Ovary (tissue), 9 donors: ENCODE measurements around the gene KCNB1. TPM values are rescaled to one million over a fixed set of nuclear protein-coding genes. Genes with fewer than 3 reads are reported as not detected.

Experiments
- DNase-seq, 5 donors: peaks; one replicate each; pipeline ENCODE4 v3.0.0-alpha.2; 2019 to 2020
- H3K27ac ChIP-seq, 2 donors: fragments of 200-600 bp; one replicate each; pipeline versions ENCODE4 v1.5.1 to v1.8.0; 2019 to 2022
- H3K27me3 ChIP-seq: fragments of 200-600 bp; one replicate; pipeline ENCODE4 v1.8.0; 2022
- H3K36me3 ChIP-seq: fragments of 200-600 bp; sonication (generic); one replicate; pipeline ENCODE4 v1.5.1; 2019
- H3K4me1 ChIP-seq: one replicate; pipeline ENCODE4 v1.8.1; 2013; ENCODE audit warnings: mild to moderate bottlenecking, moderate library complexity; ENCODE audit not compliant: insufficient read depth
- H3K4me3 ChIP-seq: fragments of 200-600 bp; sonication (generic); one replicate; pipeline ENCODE4 v1.5.1; 2017
- H3K9me3 ChIP-seq, 2 donors: fragments of 200-600 bp in 1 of 2; sonication (generic) in 1 of 2; one replicate each; pipeline versions ENCODE4 v1.5.1 to v1.8.1; 2013 to 2019; ENCODE audit warnings: mild to moderate bottlenecking in 1 of 2, moderate library complexity in 1 of 2
- CTCF ChIP-seq, 3 donors: fragments of 450-650 bp in 2 of 3; fragments of 200-600 bp in 1 of 3; IDR thresholded peaks; one replicate each; pipeline versions ENCODE4 v1.5.1 to v1.8.0; 2016 to 2022; ENCODE audit warnings: antibody characterized with exemption in 3 of 3, mild to moderate bottlenecking in 1 of 3
- EP300 ChIP-seq: sonication (generic); formaldehyde crosslinking; IDR thresholded peaks from one replicate; pipeline ENCODE4 v1.6.1; 2017; ENCODE audit warnings: antibody characterized with exemption
- POLR2A ChIP-seq: fragments of 450-650 bp; IDR thresholded peaks from one replicate; pipeline ENCODE4 v1.6.1; 2017; ENCODE audit warnings: antibody characterized with exemption, mild to moderate bottlenecking, moderate library complexity
- WGBS, 3 donors: extraction: QIAGEN DNeasy Blood & Tissue Kit in 1 of 3; methylation state at CpG; one replicate each; pipeline versions ENCODE4 v1.1.5 to v1.1.7; 2013 to 2017; 5-methylcytosine and 5-hydroxymethylcytosine counted together
- intact Hi-C, 4 donors: fragments of 100-400 bp; cut with DNase I; formaldehyde crosslinking; loops; one replicate each; pipeline versions ENCODE4 v1.11.0 to v1.15.1; 2022 to 2023
- polyA plus RNA-seq, 2 donors: library from polyadenylated mRNA; stranded (reverse); fragments of 200-250 nt in 1 of 2; fragments of 350-450 nt in 1 of 2; fragmentation: Illumina TruSeq in 1 of 2; extraction: RNeasy Lipid Tissue Mini Kit (QIAGEN cat#74804) in 1 of 2; gene quantifications; one replicate each; pipeline ENCODE4 v1.2.3, GENCODE V29; 2013 to 2014
- total RNA-seq, 7 donors: library from RNA; depleted of rRNA in 2 of 7; stranded (reverse); fragments of >200 nt in 2 of 7; fragmentation: NEBNext Ultra II Directional in 3 of 7; extraction: Animal tissue kit (Norgen Biotek cat#: 25700) in 3 of 7; gene quantifications; one replicate each; pipeline versions ENCODE4 v1.1.0 to v1.2.4, GENCODE V29; 2016 to 2023
- donor health status: DM: no; HTN: no; CAD: no; lungs with moderate emphysema.
- donor health status: DM: no; HTN: no; CAD: no.
- donor health status: Bipolar disorder and iron deficiency.
- donor health status: DM: yes; HTN: yes; CAD: no.
- donor health status: DM: no; HTN: no; CAD: no.
- donor health status: DM: yes; HTN: yes; CAD: no.

The KCNB1 gene
- total and polyA plus RNA-seq, 9 donors: 0.12 to 5.4 (median 1.3) TPM

- DNase-seq: no peak
- H3K27ac ChIP-seq: no peak overlapping the region
- no peaks in the 10 kb centered on the region for H3K9me3 ChIP-seq
- no peaks in the 10 kb centered on the region for H3K27me3 ChIP-seq
- no peaks in the 10 kb centered on the region for H3K36me3 ChIP-seq
- intact Hi-C loops: no loop called here
- no peak for TF ChIP-seq CTCF (IDR thresholded peaks at IDR 0.05)
- TF ChIP-seq EP300: no peak
- TF ChIP-seq POLR2A: no peak
- 81 to 89% (median 86%) methylated on average over 7 of the region's 7 CpGs for WGBS, 3 donors
- H3K4me1 ChIP-seq: peaks cover 3% of the 10 kb centered on the region
- H3K4me3 ChIP-seq: no peak overlapping the region
Measured at GRCh38 chr20:49396230-49396629, 86.2 kb downstream of the KCNB1 start.

- H3K27ac ChIP-seq: no peak overlapping the region
- H3K9me3 ChIP-seq: no peaks in the 10 kb centered on the region
- intact Hi-C loops: no loop called here
- DNase-seq: no peak
- no peaks in the 10 kb centered on the region for H3K27me3 ChIP-seq
- peaks cover 3% of the 10 kb centered on the region for H3K4me1 ChIP-seq
- H3K36me3 ChIP-seq: no peaks in the 10 kb centered on the region
- H3K4me3 ChIP-seq: no peak overlapping the region
- 83 to 87% (median 85%) methylated on average over 11 of the region's 11 CpGs for WGBS, 3 donors
- TF ChIP-seq POLR2A (no peak), CTCF (IDR thresholded peaks at IDR 0.05) (no peak), EP300 (no peak)
Measured at GRCh38 chr20:49395659-49396058, 86.8 kb downstream of the KCNB1 start.

- no peak overlapping the region for H3K4me3 ChIP-seq
- H3K4me1 ChIP-seq: peaks cover under 1% of the 10 kb centered on the region
- intact Hi-C loops: no loop called here
- DNase-seq: peak in 1 of 5 donors; percentile 23
- H3K27me3 ChIP-seq: no peaks in the 10 kb centered on the region
- H3K9me3 ChIP-seq: no peaks in the 10 kb centered on the region
- no peaks in the 10 kb centered on the region for H3K36me3 ChIP-seq
- 46 to 51% (median 50%) methylated on average over 14 of the region's 14 CpGs for WGBS, 3 donors
- TF ChIP-seq CTCF (IDR thresholded peaks at IDR 0.05): no peak
- TF ChIP-seq EP300: no peak
- TF ChIP-seq POLR2A: no peak
- H3K27ac ChIP-seq: no peak overlapping the region
Measured at GRCh38 chr20:49395183-49395582, 87.3 kb downstream of the KCNB1 start.

DNA sequence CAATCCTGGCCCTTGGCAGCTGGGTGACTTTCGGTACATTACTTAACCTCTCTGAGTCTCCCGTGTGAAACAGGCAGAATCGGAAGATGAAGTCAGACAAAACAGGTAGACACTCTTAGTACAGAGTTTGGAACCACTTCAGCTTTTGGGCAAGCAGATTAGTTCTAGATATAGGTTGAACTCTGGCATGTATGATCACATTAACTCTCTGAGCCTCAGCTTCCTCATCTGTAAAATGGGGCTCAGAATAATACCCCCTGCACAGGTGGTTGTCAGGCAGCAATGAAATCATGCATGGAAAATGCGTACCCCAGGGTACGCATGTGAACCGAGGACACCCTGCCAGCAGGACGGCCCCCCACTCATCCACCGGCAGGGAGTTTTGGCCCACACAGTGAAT, 87.7 kb downstream of the KCNB1 start:
- no peaks in the 10 kb centered on the region for H3K36me3 ChIP-seq
- no peaks in the 10 kb centered on the region for H3K9me3 ChIP-seq
- H3K4me1 ChIP-seq: no peaks in the 10 kb centered on the region
- WGBS, 3 donors: 61 to 73% (median 67%) methylated on average over 8 of the region's 8 CpGs
- no peak for DNase-seq
- intact Hi-C loops: no loop called here
- H3K27me3 ChIP-seq: no peaks in the 10 kb centered on the region
- no peak overlapping the region for H3K27ac ChIP-seq
- no peak overlapping the region for H3K4me3 ChIP-seq
- TF ChIP-seq CTCF (IDR thresholded peaks at IDR 0.05) (no peak), POLR2A (no peak), EP300 (no peak)

- TF ChIP-seq POLR2A (no peak), CTCF (IDR thresholded peaks at IDR 0.05) (no peak), EP300 (no peak)
- Histone ChIP-seq H3K4me1 (no peaks in the 10 kb centered on the region), H3K9me3 (no peaks in the 10 kb centered on the region), H3K27ac (no peak overlapping the region), H3K36me3 (no peaks in the 10 kb centered on the region), H3K4me3 (no peak overlapping the region), H3K27me3 (no peaks in the 10 kb centered on the region)
- DNase-seq: no peak
- WGBS, 3 donors: 68 to 87% (median 77%) methylated on average over 4 of the region's 4 CpGs
- intact Hi-C loops: no loop called here
Measured at GRCh38 chr20:49394264-49394663, 88.2 kb downstream of the KCNB1 start.
